BE2C (cell line): Measurements from ENCODE around the gene LY86.

ENCODE experiments used
- DNase-seq: peaks from one replicate; pipeline ENCODE4 v3.0.0-alpha.2; 2020
- H3K27me3 ChIP-seq: fragments of 250-450 bp; sonication (Bioruptor Pico); 2 replicates; pipeline ENCODE4 v1.5.1; 2020; ENCODE audit warnings: mild to moderate bottlenecking
- H3K36me3 ChIP-seq: fragments of 250-450 bp; sonication (Bioruptor Pico); 2 replicates; pipeline ENCODE4 v1.5.1; 2020; ENCODE audit warnings: mild to moderate bottlenecking
- H3K4me1 ChIP-seq: fragments of 250-450 bp; sonication (Bioruptor Pico); 2 replicates; pipeline ENCODE4 v1.5.1; 2020
- H3K4me3 ChIP-seq: 2 replicates; pipeline ENCODE4 v1.5.1; 2011; ENCODE audit warnings: low read depth, low read length
- H3K9me3 ChIP-seq: fragments of 250-450 bp; sonication (Bioruptor Pico); 2 replicates; pipeline ENCODE4 v1.5.1; 2020
- TF ChIP-seq, protein P1 (sequence below): IDR thresholded peaks from 2 replicates; pipeline ENCODE4 v1.5.1; 2012; ENCODE audit warnings: mild to moderate bottlenecking, low read depth, low read length

Gene LY86

DNA sequence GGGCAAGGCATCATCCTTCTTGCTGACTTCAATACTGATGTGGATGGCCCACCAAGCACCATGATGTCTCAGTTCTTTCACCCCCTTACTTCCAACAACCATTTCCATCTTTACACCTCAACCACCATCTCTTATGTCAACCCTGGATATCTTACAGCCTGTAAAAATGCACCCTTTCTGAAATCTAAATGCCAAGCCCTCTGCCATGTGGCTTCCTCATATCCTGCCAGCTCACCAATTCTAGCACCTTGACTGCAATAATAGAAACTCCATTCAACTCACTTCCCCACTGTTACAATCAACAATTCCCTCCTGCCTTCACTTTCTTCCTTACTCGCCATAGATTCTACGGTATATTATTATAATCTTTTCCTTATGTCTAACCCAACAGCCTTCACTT lies 57.9 kb downstream of the LY86 start:
- H3K4me1 ChIP-seq: no peaks in the 10 kb centered on the region
- TF ChIP-seq, protein P1, sequence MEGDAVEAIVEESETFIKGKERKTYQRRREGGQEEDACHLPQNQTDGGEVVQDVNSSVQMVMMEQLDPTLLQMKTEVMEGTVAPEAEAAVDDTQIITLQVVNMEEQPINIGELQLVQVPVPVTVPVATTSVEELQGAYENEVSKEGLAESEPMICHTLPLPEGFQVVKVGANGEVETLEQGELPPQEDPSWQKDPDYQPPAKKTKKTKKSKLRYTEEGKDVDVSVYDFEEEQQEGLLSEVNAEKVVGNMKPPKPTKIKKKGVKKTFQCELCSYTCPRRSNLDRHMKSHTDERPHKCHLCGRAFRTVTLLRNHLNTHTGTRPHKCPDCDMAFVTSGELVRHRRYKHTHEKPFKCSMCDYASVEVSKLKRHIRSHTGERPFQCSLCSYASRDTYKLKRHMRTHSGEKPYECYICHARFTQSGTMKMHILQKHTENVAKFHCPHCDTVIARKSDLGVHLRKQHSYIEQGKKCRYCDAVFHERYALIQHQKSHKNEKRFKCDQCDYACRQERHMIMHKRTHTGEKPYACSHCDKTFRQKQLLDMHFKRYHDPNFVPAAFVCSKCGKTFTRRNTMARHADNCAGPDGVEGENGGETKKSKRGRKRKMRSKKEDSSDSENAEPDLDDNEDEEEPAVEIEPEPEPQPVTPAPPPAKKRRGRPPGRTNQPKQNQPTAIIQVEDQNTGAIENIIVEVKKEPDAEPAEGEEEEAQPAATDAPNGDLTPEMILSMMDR: no peak
- DNase-seq: no peak
- no peak overlapping the region for H3K4me3 ChIP-seq
- H3K36me3 ChIP-seq: no peaks in the 10 kb centered on the region
- no peaks in the 10 kb centered on the region for H3K27me3 ChIP-seq
- H3K9me3 ChIP-seq: no peaks in the 10 kb centered on the region; the same call in 1 of the 2 replicates

DNA sequence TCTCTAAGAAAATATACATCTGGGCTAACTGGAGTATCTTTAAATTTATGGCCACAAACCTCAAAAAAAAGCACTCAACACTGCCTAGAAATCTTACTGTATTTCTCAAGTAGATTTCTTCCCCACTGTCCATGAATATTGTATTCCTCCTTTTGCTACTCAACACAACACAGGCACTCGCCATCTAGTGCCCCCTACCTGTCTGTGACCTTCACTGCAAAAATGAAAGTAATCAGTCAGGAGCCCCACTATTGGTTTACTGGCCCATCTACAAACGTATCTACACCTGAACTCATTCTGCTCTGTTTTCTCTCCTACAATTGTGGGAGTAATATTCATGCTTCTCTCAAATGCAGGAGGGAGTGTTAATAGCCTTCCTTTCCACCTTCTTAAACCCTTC lies 58.3 kb downstream of the LY86 start:
- no peaks in the 10 kb centered on the region for H3K36me3 ChIP-seq
- no peak overlapping the region for H3K4me3 ChIP-seq
- no peak for DNase-seq
- H3K9me3 ChIP-seq: no peaks in the 10 kb centered on the region; the same call in 1 of the 2 replicates
- H3K27me3 ChIP-seq: no peaks in the 10 kb centered on the region
- no peaks in the 10 kb centered on the region for H3K4me1 ChIP-seq
- TF ChIP-seq, protein P1: peak; percentile 13; the same call in 1 of the 2 replicates

DNA sequence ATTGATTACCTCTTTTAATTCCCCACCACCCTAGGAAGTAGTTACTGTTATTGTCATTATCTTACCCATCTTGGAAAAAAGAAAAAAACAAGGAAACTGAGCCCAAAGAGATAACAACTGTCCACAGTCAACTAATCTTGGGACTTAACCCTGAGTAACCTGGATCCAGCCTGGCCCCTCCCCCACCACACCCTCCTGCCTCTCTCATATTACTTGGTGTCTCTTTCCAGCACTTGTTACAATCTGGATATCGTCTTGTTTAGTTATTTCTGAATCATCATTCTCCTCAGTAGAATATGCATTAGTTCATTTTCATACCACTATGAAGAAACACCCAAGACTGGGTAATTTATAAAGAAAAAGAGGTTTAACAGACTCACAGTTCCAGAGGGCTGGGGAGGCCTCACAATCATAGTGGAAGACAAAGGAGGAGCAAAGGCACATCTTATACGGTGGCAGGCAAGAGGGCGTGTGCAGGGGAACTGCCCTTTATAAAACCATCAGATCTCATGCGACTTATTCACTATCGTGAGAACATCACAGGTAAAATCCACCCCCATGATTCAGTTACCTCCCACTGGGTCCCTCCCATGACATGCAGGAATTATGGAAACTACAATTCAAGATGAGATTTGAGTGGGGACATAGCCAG lies 60.3 kb downstream of the LY86 start:
- TF ChIP-seq, protein P1: no peak
- no peaks in the 10 kb centered on the region for H3K4me1 ChIP-seq
- no peaks in the 10 kb centered on the region for H3K27me3 ChIP-seq
- no peaks in the 10 kb centered on the region for H3K36me3 ChIP-seq
- DNase-seq: no peak
- no peak overlapping the region for H3K4me3 ChIP-seq
- no peaks in the 10 kb centered on the region for H3K9me3 ChIP-seq

DNA sequence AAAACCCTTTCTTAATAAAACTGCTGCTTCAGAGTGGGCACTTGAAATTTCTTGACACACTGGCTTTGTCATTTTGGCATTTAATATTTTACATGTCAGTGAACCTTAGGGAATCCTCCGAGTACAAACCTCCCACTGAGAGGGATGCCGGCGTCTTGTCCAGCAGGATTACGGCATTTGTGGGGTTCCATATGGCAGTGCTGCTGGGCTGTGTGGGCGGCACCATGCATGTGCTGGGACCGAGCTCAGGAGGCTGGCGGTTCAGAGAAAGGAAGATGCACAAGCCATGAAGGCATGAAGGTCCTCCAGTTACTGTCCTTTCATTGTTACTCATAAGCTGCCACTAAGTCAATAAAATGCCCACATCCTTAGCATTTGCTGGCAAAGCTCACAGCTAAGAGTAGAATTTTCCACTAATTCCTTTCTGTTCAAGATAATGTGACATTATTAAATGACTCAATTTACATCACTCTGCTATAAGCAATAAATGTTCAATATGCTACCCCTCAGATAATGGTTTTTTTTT lies 61.4 kb downstream of the LY86 start:
- Histone ChIP-seq H3K4me3 (no peak overlapping the region), H3K27me3 (no peaks in the 10 kb centered on the region), H3K9me3 (no peaks in the 10 kb centered on the region), H3K4me1 (no peaks in the 10 kb centered on the region), H3K36me3 (no peaks in the 10 kb centered on the region)
- TF ChIP-seq, protein P1: no peak
- DNase-seq: no peak

DNA sequence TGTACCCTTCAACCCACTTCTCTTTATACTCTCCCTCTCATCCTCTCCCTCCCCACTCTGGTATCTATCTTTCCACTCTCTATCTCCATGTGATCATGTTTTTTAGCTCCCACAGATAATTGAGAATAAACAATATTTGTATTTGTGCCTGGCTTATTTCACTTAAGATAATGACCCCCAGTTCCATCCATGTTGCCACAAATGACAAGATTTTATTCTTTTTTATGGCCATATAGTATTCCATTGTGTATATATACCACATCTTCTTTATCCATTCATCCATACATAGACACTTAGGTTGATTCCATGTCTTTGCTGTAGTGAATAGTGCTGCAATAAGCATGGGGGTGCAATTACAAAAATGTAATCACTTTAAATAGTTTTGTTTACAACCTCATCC lies 62.3 kb downstream of the LY86 start:
- TF ChIP-seq, protein P1: no peak
- no peaks in the 10 kb centered on the region for H3K9me3 ChIP-seq
- H3K4me3 ChIP-seq: no peak overlapping the region
- no peaks in the 10 kb centered on the region for H3K27me3 ChIP-seq
- no peaks in the 10 kb centered on the region for H3K36me3 ChIP-seq
- no peak for DNase-seq
- no peaks in the 10 kb centered on the region for H3K4me1 ChIP-seq

DNA sequence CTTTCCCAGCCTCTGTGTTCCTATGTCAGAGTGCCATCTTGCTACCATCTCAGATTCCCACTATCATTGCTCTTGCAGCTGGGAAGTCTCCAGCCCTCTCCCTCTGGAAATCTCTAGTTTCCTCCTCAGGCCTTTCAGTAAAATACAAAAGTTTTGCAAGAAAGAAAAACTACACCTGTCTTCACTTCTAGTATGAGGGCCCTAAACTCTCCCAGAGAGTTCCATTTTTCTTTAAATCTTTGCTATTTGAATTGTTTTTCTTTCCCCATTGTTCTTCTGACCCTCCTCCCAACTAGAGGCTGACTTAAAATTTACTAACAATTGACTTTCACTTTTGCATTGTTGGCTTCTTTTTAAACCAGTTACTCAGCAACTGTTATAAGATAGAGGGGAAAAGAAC lies 62.8 kb downstream of the LY86 start:
- H3K4me1 ChIP-seq: no peaks in the 10 kb centered on the region
- no peaks in the 10 kb centered on the region for H3K27me3 ChIP-seq
- no peaks in the 10 kb centered on the region for H3K36me3 ChIP-seq
- no peaks in the 10 kb centered on the region for H3K9me3 ChIP-seq
- TF ChIP-seq, protein P1: no peak
- DNase-seq: no peak
- no peak overlapping the region for H3K4me3 ChIP-seq
